Skeletal muscle satellite cell (primary cell): ENCODE results near the gene CETP.
"Not testable (repeated sequence)": the region's sequence is repeated elsewhere in the genome, so short reads cannot be mapped to it uniquely, and the experiment has no call there.

Experiments used
- H3K27me3 ChIP-seq: 2 replicates; pipeline ENCODE4 v1.7.0; 2013; ENCODE audit warnings: low read length; ENCODE audit not compliant: control insufficient read depth, insufficient read depth
- H3K36me3 ChIP-seq: 2 replicates; pipeline ENCODE4 v1.7.0; 2013; ENCODE audit warnings: mild to moderate bottlenecking, control low read depth, low read length; ENCODE audit not compliant: insufficient read depth
- H3K4me1 ChIP-seq: 2 replicates; pipeline ENCODE4 v1.7.0; 2013; ENCODE audit warnings: low read length; ENCODE audit not compliant: control insufficient read depth, insufficient read depth
- H3K4me2 ChIP-seq: 2 replicates; pipeline ENCODE4 v1.7.0; 2013; ENCODE audit warnings: mild to moderate bottlenecking, low read length
- H3K4me3 ChIP-seq: 2 replicates; pipeline ENCODE4 v1.7.0; 2013; ENCODE audit warnings: low read length
- H3K9ac ChIP-seq: 2 replicates; pipeline ENCODE4 v1.7.0; 2013; ENCODE audit warnings: mild to moderate bottlenecking, low read depth, low read length, moderate library complexity
- H3K9me3 ChIP-seq: replicated peaks from 2 replicates; pipeline ENCODE4 v1.7.0; 2013; ENCODE audit warnings: mild to moderate bottlenecking, control low read depth, low read length

The CETP gene

GRCh38 chr16:56977823-56978430, 16.2 kb downstream of the CETP start:
- no peaks in the 10 kb centered on the region for H3K4me1 ChIP-seq
- H3K4me3 ChIP-seq, result no peak overlapping the region
- no peak overlapping the region for H3K4me2 ChIP-seq

GRCh38 chr16:56980201-56980535, 18.4 kb downstream of the CETP start:
- H3K4me2 ChIP-seq, result no peak overlapping the region
- no peak overlapping the region for H3K9ac ChIP-seq
- peaks cover 3% of the 10 kb centered on the region for H3K4me1 ChIP-seq
- peaks cover 3% of the 10 kb centered on the region for H3K27me3 ChIP-seq
- no peak overlapping the region for H3K4me3 ChIP-seq
- no peaks in the 10 kb centered on the region for H3K36me3 ChIP-seq
- H3K9me3 ChIP-seq, result no peaks in the 10 kb centered on the region

More at GRCh38 chr16:56977823-56978430, 16.2 kb downstream of the CETP start:
- H3K27me3 ChIP-seq, result peaks cover 9% of the 10 kb centered on the region
- no peaks in the 10 kb centered on the region for H3K9me3 ChIP-seq
- H3K36me3 ChIP-seq, result no peaks in the 10 kb centered on the region
- no peak overlapping the region for H3K9ac ChIP-seq

- H3K4me3 ChIP-seq, result no peak overlapping the region
These were observed 19.3 kb downstream of the CETP start for GRCh38 chr16:56980792-56981724.

GRCh38 chr16:56981729-56982271, 20.1 kb downstream of the CETP start:
- H3K4me2 ChIP-seq, result no peak overlapping the region
- H3K36me3 ChIP-seq, result no peaks in the 10 kb centered on the region
- H3K9me3 ChIP-seq, result no peaks in the 10 kb centered on the region
- no peak overlapping the region for H3K4me3 ChIP-seq
- H3K9ac ChIP-seq, result no peak overlapping the region
- no peaks in the 10 kb centered on the region for H3K27me3 ChIP-seq
- H3K4me1 ChIP-seq, result peaks cover 12% of the 10 kb centered on the region

More at GRCh38 chr16:56980792-56981724, 19.3 kb downstream of the CETP start:
- H3K27me3 ChIP-seq, result peaks cover 1% of the 10 kb centered on the region
- H3K9me3 ChIP-seq, result no peaks in the 10 kb centered on the region
- H3K4me2 ChIP-seq, result no peak overlapping the region
- H3K36me3 ChIP-seq, result no peaks in the 10 kb centered on the region
- H3K9ac ChIP-seq, result no peak overlapping the region
- H3K4me1 ChIP-seq, result peaks cover 12% of the 10 kb centered on the region

GRCh38 chr16:56982695-56983094, 20.9 kb downstream of the CETP start:
- Histone ChIP-seq H3K4me3 (no peak overlapping the region), H3K4me1 (peaks cover 12% of the 10 kb centered on the region), H3K9ac (no peak overlapping the region), H3K4me2 (no peak overlapping the region), H3K9me3 (no peaks in the 10 kb centered on the region), H3K27me3 (no peaks in the 10 kb centered on the region), H3K36me3 (no peaks in the 10 kb centered on the region)

- Histone ChIP-seq H3K4me3 (no peak overlapping the region), H3K4me1 (peaks cover 13% of the 10 kb centered on the region)
These were observed 21.5 kb downstream of the CETP start for GRCh38 chr16:56983211-56983751.

GRCh38 chr16:56984639-56985038, 22.9 kb downstream of the CETP start:
- H3K4me2 ChIP-seq, result no peak overlapping the region
- no peaks in the 10 kb centered on the region for H3K27me3 ChIP-seq
- peaks cover 23% of the 10 kb centered on the region for H3K4me1 ChIP-seq
- H3K4me3 ChIP-seq, result no peak overlapping the region
- H3K36me3 ChIP-seq, result no peaks in the 10 kb centered on the region
- no peak overlapping the region for H3K9ac ChIP-seq
- no peaks in the 10 kb centered on the region for H3K9me3 ChIP-seq

More at GRCh38 chr16:56983211-56983751, 21.5 kb downstream of the CETP start:
- H3K9me3 ChIP-seq, result no peaks in the 10 kb centered on the region
- H3K36me3 ChIP-seq, result no peaks in the 10 kb centered on the region
- no peaks in the 10 kb centered on the region for H3K27me3 ChIP-seq
- H3K4me2 ChIP-seq, result no peak overlapping the region
- no peak overlapping the region for H3K9ac ChIP-seq

- Histone ChIP-seq H3K4me1 (peaks cover 30% of the 10 kb centered on the region), H3K9ac (peak overlapping the region; percentile 67)
These were observed 23.7 kb downstream of the CETP start for GRCh38 chr16:56985288-56985961.

GRCh38 chr16:56985962-56986360, 24.2 kb downstream of the CETP start:
- H3K4me2 ChIP-seq, result no peak overlapping the region
- H3K27me3 ChIP-seq, result no peaks in the 10 kb centered on the region
- no peaks in the 10 kb centered on the region for H3K36me3 ChIP-seq
- H3K4me3 ChIP-seq, result no peak overlapping the region
- H3K9me3 ChIP-seq, result no peaks in the 10 kb centered on the region
- peak overlapping the region; percentile 67 for H3K9ac ChIP-seq
- H3K4me1 ChIP-seq, result peaks cover 36% of the 10 kb centered on the region

More at GRCh38 chr16:56985288-56985961, 23.7 kb downstream of the CETP start:
- Histone ChIP-seq H3K27me3 (no peaks in the 10 kb centered on the region), H3K4me3 (no peak overlapping the region), H3K4me2 (peak overlapping the region; percentile 60), H3K36me3 (no peaks in the 10 kb centered on the region), H3K9me3 (no peaks in the 10 kb centered on the region)

- no peak overlapping the region for H3K9ac ChIP-seq
- peaks cover 36% of the 10 kb centered on the region for H3K4me1 ChIP-seq
- H3K27me3 ChIP-seq, result no peaks in the 10 kb centered on the region
- no peaks in the 10 kb centered on the region for H3K36me3 ChIP-seq
- no peaks in the 10 kb centered on the region for H3K9me3 ChIP-seq
- H3K4me2 ChIP-seq, result no peak overlapping the region
- H3K4me3 ChIP-seq, result no peak overlapping the region
These were observed 24.6 kb downstream of the CETP start for GRCh38 chr16:56986361-56986760.

GRCh38 chr16:56986908-56987307, 25.2 kb downstream of the CETP start:
- H3K4me2 ChIP-seq, H3K4me3 ChIP-seq, H3K9me3 ChIP-seq, H3K9ac ChIP-seq, H3K27me3 ChIP-seq, H3K36me3 ChIP-seq: not testable (repeated sequence)
- peaks cover 36% of the 10 kb centered on the region for H3K4me1 ChIP-seq
